Activated CD4-positive, CD25-positive, alpha-beta regulatory T cell treated with anti-CD3 and anti-CD28 coated beads, Interleukin-2, amount 50 U/mL, for 16 hours (primary cell): ENCODE data around the gene NRG2.

Source experiments
- DNase-seq: peaks from one replicate; pipeline ENCODE4 v3.0.0-alpha.2; 2020; ENCODE audit warnings: low read depth, low spot score

Gene NRG2

DNA sequence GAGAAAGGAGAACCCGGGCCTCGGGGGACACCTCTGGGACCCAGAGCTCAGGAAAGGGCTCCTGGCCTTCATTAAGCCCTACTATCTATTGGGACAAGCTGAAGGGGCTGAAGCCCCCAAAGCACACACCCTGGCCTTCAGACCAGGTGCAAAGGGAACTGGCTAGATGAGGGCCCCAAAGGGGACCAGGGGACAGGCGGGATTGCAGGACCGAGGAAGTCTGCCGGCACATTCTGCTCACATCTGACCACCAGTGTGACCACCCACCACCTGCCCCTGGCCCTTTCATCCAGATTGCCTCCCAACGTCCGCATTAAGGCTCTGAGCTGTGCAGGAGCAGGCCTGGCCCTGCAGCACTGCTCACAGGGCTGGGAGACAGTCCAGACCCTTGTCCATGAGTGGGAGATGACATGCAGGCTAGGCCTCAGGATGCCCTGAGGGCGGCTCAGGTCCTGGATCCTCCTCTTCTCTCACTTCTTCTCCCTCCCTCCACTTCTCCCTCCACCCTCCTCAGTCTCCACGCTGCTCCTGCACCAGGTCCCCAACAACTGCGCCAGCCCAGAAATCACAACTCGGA is 228.3 kb downstream of the NRG2 start:
- DNase-seq = no peak

DNA sequence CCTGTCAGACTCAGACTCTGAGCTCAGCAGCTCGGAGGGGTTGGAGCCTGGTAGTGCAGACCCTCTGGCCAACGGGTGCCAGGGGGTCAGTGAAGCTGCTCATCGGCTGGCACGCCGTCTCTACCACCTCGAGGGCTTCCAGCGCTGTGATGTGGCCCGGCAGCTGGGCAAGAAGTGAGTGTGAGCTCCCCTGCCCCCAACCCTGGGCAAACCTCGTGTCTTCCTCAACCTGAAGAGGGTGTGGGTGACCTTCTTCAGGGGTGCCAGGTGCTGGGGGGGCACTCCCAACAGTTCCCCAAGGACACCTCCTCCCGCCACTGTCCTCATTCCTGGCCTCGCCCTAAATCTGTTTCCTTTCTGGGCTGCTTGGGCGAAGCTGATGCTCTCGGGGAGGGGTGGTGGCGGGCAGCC is 228.9 kb downstream of the NRG2 start:
- no peak for DNase-seq

DNA sequence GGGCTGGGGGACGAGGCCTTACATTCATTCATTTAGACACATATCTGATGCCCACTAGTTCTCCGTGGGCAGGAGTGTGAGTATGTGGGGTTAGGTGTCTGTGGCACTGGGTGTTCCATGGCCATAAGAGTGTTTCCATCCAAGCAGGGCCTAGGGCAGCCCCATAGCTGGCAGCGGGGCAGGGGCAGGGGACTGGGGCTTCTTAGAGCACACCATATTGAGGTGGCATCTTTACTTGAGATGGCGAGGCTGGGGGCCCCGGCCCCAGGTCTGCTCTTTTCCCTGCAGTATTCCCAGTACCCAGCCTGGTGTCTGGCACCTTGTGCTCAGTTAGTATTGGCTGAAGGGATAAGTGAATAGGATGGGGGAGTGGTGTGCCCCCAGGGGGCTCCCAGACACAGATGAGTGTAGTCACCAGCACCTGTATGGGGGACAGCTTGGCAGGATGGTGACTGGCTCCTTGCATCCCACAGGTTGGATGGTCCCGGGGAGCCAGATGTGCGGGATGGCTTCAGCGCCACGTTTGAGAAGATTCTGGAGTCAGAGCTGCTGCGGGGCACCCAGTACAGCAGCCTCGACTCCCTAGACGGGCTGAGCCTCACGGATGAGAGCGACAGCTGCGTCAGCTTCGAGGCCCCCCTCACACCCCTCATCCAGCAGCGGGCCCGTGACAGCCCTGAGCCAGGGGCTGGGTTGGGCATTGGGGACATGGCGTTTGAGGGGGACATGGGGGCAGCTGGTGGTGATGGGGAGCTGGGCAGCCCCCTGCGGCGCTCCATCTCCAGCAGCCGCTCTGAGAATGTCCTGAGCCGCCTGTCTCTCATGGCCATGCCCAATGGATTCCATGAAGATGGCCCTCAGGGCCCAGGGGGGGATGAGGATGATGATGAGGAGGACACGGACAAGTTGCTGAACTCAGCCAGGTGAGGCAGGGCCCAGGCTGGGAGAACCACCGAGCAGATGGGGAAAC is 230.0 kb downstream of the NRG2 start:
- DNase-seq = no peak

- DNase-seq = no peak
Observed at GRCh38 chr5:139812323-139812722, 230.8 kb downstream of the NRG2 start.

DNA sequence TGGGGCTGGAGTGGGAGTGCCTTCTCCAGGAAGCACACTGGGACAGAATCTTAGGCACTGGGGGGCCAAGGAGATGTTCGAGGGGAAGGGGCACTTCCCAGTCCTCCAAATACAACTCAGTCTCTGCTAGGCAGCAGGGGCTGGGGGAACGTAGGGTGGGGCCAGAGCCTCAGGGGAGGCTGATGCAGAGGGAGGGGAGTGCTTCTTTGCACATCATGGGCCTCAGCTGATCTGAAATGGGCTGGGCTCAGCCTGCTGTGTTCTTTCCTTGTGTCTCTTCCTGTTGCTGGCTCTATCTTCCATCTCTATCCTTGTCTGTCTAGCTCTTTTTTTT is 231.9 kb downstream of the NRG2 start:
- no peak for DNase-seq

GRCh38 chr5:139810341-139811273 is 232.5 kb downstream of the NRG2 start:
- no peak for DNase-seq

DNA sequence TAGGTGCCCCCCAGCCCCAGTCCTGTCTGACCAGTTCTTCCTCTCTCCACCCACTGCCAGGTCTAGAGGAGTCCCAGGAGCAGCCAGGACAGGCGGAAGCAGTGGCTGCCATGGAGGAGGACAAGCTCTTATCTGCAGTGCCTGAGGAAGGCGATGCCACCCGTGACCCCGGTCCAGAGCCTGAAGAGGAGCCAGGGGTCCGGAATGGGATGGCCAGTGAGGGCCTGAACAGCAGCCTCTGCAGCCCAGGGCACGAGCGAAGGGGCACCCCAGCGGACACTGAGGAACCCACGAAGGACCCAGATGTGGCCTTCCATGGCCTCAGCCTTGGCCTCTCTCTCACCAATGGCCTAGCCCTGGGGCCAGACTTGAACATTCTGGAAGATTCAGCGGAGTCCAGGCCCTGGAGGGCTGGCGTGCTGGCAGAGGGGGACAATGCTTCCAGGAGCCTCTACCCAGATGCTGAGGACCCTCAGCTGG is 233.7 kb downstream of the NRG2 start:
- DNase-seq = no peak

- no peak for DNase-seq
Observed at GRCh38 chr5:139808481-139809330, 234.4 kb downstream of the NRG2 start.

DNA sequence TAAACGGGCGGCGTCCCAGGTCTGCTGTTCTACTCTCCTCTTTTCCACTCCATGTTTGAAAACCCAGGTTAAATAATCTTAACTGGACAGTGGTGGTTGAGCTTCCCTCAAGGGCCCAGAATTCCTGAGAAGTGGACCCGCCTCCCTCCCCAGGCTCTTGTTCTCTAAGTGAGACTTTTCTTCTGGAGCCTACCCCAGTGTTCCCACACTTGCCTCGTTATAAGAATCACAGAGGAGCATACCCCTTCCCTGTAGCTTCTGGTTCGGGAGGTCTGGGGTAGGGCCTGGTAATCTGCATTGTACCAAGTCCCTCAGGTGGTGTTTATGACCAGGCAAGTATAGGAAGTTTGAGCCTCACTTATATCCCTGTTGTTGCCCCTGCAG is 235.5 kb downstream of the NRG2 start:
- no peak for DNase-seq

DNA sequence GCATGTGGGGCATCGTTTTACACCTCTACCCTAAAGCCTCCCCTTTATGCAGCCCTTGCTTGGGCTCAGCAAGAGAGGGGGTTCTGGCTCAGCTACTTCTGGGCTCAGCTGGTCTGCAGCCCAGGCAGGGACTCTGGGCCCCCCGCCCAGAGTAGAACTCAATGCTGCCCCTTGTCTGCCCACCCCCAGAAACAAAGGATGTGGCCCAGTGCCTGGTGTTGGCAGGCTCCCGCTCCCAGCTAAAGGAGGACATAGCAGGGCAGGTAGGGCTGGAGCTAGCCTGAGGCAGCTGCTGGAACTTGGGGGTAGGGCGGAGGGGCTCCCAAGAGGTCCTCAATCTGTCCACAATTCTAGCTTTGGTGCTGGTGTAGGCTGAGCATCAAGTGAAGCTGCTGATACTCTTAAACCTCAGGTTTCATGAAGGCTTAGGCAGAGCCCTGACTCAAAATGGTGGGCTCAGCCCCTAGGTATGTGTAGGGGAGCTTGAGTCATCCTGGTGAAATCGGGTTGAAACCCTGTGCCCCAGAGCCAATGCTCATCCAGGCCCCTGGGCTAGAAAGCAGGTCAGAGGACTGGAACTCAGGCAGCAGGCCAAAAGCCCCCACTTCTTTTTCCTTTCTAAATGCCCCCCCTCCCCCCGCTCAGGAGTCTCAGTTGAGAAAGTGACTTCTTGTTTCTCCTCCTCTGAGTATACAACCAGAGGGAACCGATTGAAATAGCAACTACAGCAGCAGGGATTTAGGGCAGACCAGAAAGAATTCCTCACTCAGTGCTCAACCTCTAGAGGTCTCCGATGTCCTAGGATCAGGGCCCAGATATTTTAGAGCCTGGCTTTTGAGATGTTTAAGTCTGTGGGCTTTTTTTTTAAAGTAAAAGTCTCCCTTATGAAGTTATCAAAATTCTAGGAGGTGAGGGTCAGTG is 236.1 kb downstream of the NRG2 start:
- DNase-seq = no peak

DNA sequence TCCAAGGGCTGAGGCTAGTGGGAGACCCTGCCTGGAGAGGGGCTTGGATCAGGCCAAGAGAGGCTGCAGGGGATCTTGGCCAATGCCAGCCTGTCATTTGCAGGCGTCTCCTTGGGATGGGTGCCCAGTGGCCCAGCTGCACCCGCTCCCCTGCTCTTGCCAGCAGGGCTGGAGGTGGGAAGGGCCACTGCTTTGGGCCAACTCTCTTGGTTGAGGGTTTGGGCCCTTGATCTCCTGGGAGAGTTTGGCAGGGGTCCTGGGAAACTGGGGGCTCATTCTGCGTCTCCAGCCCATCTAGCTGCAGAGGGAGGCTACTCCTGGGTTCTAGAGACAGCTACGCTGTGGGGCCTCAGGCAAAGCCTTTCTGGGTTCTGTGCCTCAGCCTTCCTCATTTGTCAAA is 237.0 kb downstream of the NRG2 start:
- no peak for DNase-seq

- no peak for DNase-seq
Observed at GRCh38 chr5:139805545-139805944, 237.6 kb downstream of the NRG2 start.

GRCh38 chr5:139804800-139805397 is 238.2 kb downstream of the NRG2 start:
- DNase-seq = no peak

GRCh38 chr5:139803978-139804377 is 239.1 kb downstream of the NRG2 start:
- DNase-seq = no peak

- no peak for DNase-seq
Observed at GRCh38 chr5:139799359-139799758, 243.7 kb downstream of the NRG2 start.

GRCh38 chr5:139798883-139799282 is 244.2 kb downstream of the NRG2 start:
- DNase-seq = no peak

GRCh38 chr5:139797856-139798510 is 245.1 kb downstream of the NRG2 start:
- DNase-seq = no peak

- DNase-seq = no peak
Observed at GRCh38 chr5:139797335-139797734, 245.8 kb downstream of the NRG2 start.
